Measurements from ENCODE around the gene MED31. TPM values are rescaled to one million over a fixed set of nuclear protein-coding genes. Genes with fewer than 3 reads are reported as not detected.

Gene MED31
- total RNA-seq, 1 donor from 2014 or later: 27.7 TPM

- H3K9me3 Mint-ChIP-seq: no peaks in the 10 kb centered on the region
- H3K4me3 Mint-ChIP-seq: peak overlapping the region; percentile 69
- peak overlapping the region; percentile 62 for H3K27ac Mint-ChIP-seq (ENCODE audit: unreplicated experiment)
Measured at GRCh38 chr17:6637458-6637840, 14.0 kb downstream of the MED31 start.

GRCh38 chr17:6636616-6637457, 14.6 kb downstream of the MED31 start:
- Mint-ChIP-seq H3K27me3 (ENCODE audit: low read depth) (no peaks in the 10 kb centered on the region), H3K4me3 (peak overlapping the region; percentile 69), H3K36me3 (ENCODE audit: low read depth) (peaks cover 18% of the 10 kb centered on the region), H3K4me1 (peaks cover 21% of the 10 kb centered on the region), H3K9me3 (no peaks in the 10 kb centered on the region), H3K27ac (ENCODE audit: unreplicated experiment) (peak overlapping the region; percentile 62)
- no peak for DNase-seq (ENCODE audit: low read depth, low spot score)
- TF ChIP-seq, protein P1, sequence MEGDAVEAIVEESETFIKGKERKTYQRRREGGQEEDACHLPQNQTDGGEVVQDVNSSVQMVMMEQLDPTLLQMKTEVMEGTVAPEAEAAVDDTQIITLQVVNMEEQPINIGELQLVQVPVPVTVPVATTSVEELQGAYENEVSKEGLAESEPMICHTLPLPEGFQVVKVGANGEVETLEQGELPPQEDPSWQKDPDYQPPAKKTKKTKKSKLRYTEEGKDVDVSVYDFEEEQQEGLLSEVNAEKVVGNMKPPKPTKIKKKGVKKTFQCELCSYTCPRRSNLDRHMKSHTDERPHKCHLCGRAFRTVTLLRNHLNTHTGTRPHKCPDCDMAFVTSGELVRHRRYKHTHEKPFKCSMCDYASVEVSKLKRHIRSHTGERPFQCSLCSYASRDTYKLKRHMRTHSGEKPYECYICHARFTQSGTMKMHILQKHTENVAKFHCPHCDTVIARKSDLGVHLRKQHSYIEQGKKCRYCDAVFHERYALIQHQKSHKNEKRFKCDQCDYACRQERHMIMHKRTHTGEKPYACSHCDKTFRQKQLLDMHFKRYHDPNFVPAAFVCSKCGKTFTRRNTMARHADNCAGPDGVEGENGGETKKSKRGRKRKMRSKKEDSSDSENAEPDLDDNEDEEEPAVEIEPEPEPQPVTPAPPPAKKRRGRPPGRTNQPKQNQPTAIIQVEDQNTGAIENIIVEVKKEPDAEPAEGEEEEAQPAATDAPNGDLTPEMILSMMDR (conservative IDR thresholded peaks at IDR 0.05): no peak

More at GRCh38 chr17:6637458-6637840, 14.0 kb downstream of the MED31 start:
- H3K27me3 Mint-ChIP-seq (ENCODE audit: low read depth): no peaks in the 10 kb centered on the region
- TF ChIP-seq, protein P1 (conservative IDR thresholded peaks at IDR 0.05): no peak
- no peak for DNase-seq (ENCODE audit: low read depth, low spot score)
- peaks cover 27% of the 10 kb centered on the region for H3K4me1 Mint-ChIP-seq
- H3K36me3 Mint-ChIP-seq (ENCODE audit: low read depth): peaks cover 18% of the 10 kb centered on the region

DNA sequence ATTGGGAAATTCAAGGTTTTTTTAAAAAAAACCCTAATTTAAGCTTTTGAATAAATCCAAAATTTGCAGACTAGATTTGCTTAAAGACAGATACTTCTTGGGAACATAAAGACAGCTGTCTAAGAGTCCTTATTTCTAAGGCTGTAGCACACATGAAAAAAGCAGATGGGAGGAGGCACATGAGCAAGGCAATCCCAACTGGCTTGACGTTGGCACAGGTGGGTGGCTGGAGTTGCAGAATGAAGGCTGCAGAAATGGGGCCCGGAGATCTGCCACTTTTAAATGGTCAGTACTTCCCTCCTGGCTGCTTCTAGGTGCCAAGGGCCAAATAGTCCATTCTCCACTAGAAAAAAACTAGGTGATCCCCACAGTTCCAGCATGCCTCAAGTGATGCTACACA, 15.3 kb downstream of the MED31 start:
- Mint-ChIP-seq H3K4me3 (peak overlapping the region; percentile 69), H3K9me3 (no peaks in the 10 kb centered on the region), H3K36me3 (ENCODE audit: low read depth) (peaks cover 22% of the 10 kb centered on the region), H3K4me1 (peaks cover 14% of the 10 kb centered on the region), H3K27me3 (ENCODE audit: low read depth) (no peaks in the 10 kb centered on the region), H3K27ac (ENCODE audit: unreplicated experiment) (no peak overlapping the region)
- DNase-seq (ENCODE audit: low read depth, low spot score): no peak
- TF ChIP-seq, protein P1 (conservative IDR thresholded peaks at IDR 0.05): no peak

GRCh38 chr17:6633263-6633662, 18.1 kb downstream of the MED31 start:
- TF ChIP-seq, protein P1 (conservative IDR thresholded peaks at IDR 0.05): no peak
- DNase-seq (ENCODE audit: low read depth, low spot score): no peak
- H3K36me3 Mint-ChIP-seq (ENCODE audit: low read depth): peaks cover 25% of the 10 kb centered on the region
- H3K27ac Mint-ChIP-seq (ENCODE audit: unreplicated experiment): no peak overlapping the region
- H3K4me3 Mint-ChIP-seq: no peak overlapping the region
- no peaks in the 10 kb centered on the region for H3K9me3 Mint-ChIP-seq
- H3K4me1 Mint-ChIP-seq: no peaks in the 10 kb centered on the region
- H3K27me3 Mint-ChIP-seq (ENCODE audit: low read depth): no peaks in the 10 kb centered on the region

DNA sequence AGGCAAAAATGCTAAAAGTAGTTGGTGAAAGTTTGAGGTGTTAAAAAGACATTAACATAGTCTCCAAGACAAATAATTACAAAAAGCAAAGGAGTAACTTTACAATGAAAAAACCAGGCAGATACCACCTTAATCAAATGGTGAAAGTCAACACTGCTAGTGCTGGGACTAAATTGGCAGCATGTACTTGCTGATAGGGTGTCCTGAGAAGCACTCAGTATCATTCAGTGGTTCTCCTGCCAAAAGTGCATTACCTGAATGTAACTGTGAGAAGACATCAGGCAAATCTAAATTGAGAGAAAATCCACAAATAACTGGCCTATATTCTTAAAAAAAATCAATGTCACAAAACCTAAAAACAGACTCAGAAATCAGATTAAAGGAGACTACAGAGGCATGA, 18.9 kb downstream of the MED31 start:
- peaks cover 25% of the 10 kb centered on the region for H3K36me3 Mint-ChIP-seq (ENCODE audit: low read depth)
- H3K27ac Mint-ChIP-seq (ENCODE audit: unreplicated experiment): no peak overlapping the region
- DNase-seq (ENCODE audit: low read depth, low spot score): no peak
- H3K4me3 Mint-ChIP-seq: no peak overlapping the region
- TF ChIP-seq, protein P1 (conservative IDR thresholded peaks at IDR 0.05): no peak
- no peaks in the 10 kb centered on the region for H3K9me3 Mint-ChIP-seq
- no peaks in the 10 kb centered on the region for H3K4me1 Mint-ChIP-seq
- H3K27me3 Mint-ChIP-seq (ENCODE audit: low read depth): no peaks in the 10 kb centered on the region

Data from neural crest cell (in vitro differentiated cells).